PC-3 (cell line): ENCODE results near the gene DICER1. TPM values are rescaled to one million over a fixed set of nuclear protein-coding genes. Genes with fewer than 3 reads are reported as not detected.

ENCODE experiments used
- ATAC-seq: fragments of 200-7000 bp; cut with Tn5 transposase; 2 replicates; pipeline ENCODE4 v1.9.1; 2020; ENCODE audit warnings: mild to moderate bottlenecking, moderate library complexity
- BruUV-seq: library from RNA; stranded (reverse); fragments of 400-500 nt; replicated peaks from 2 replicates; lab custom pipeline; 2021; lab: Mats Ljungman, UMichigan
- CTCF ChIA-PET: fragments of 300-600 bp; sonication (Branson Sonifier 250); formaldehyde crosslinking; loops from one replicate; lab custom pipeline; 2022; ENCODE audit warnings: antibody characterized with exemption; lab: Charles Lee
- POLR2A ChIA-PET: fragments of 300-600 bp; sonication (Branson Sonifier 250); formaldehyde crosslinking; loops from one replicate; lab custom pipeline; 2022; ENCODE audit warnings: antibody characterized with exemption; ENCODE audit not compliant: unreplicated experiment; lab: Charles Lee
- DNase-seq: peaks from one replicate; pipeline ENCODE4 v3.0.0-alpha.2; 2015
- H2AFZ ChIP-seq: fragments of 300-600 bp; sonication (generic); 2 replicates; pipeline ENCODE4 v1.6.0; 2016; ENCODE audit warnings: antibody characterized with exemption, low read length
- H3F3A ChIP-seq: fragments of 300-600 bp; sonication (generic); one replicate; pipeline ENCODE4 v1.6.0; 2017; ENCODE audit warnings: antibody characterized with exemption, low read length, control low read depth, mild to moderate bottlenecking; ENCODE audit not compliant: unreplicated experiment
- H3K27ac ChIP-seq: fragments of 300-600 bp; sonication (generic); 2 replicates; pipeline ENCODE4 v1.5.1; 2016; ENCODE audit warnings: mild to moderate bottlenecking, low read length
- H3K27me3 ChIP-seq: fragments of 300-600 bp; sonication (generic); 2 replicates; pipeline ENCODE4 v1.6.1; 2016; ENCODE audit warnings: low read length, mixed read lengths
- H3K36me3 ChIP-seq: fragments of 300-600 bp; sonication (generic); 2 replicates; pipeline ENCODE4 v1.6.1; 2016; ENCODE audit warnings: low read depth, mixed run types, low read length, mixed read lengths
- H3K4me1 ChIP-seq: fragments of 300-600 bp; sonication (generic); 2 replicates; pipeline ENCODE4 v1.5.1; 2016; ENCODE audit warnings: low read length; ENCODE audit not compliant: insufficient read depth
- H3K4me2 ChIP-seq: fragments of 300-600 bp; sonication (generic); 2 replicates; pipeline ENCODE4 v1.6.0; 2016; ENCODE audit warnings: low read length
- H3K4me3 ChIP-seq: fragments of 300-600 bp; sonication (generic); 2 replicates; pipeline ENCODE4 v1.5.1; 2016; ENCODE audit warnings: mild to moderate bottlenecking, low read length, mixed read lengths
- H3K79me2 ChIP-seq: fragments of 300-600 bp; sonication (generic); 2 replicates; pipeline ENCODE4 v1.6.1; 2017; ENCODE audit warnings: low read length, mixed read lengths
- H3K9ac ChIP-seq: fragments of 300-600 bp; sonication (generic); 2 replicates; pipeline ENCODE4 v1.6.0; 2016; ENCODE audit warnings: mild to moderate bottlenecking, low read length
- H3K9me2 ChIP-seq: fragments of 300-600 bp; sonication (generic); replicated peaks from 2 replicates; pipeline ENCODE4 v1.6.1; 2016; ENCODE audit warnings: mixed run types, low read length, mixed read lengths
- H3K9me3 ChIP-seq: fragments of 300-600 bp; sonication (generic); 2 replicates; pipeline ENCODE4 v1.6.1; 2016; ENCODE audit warnings: low read length, mixed read lengths
- H4K20me1 ChIP-seq: fragments of 300-600 bp; sonication (generic); 2 replicates; pipeline ENCODE4 v1.6.1; 2016; ENCODE audit warnings: low read length, mixed read lengths
- CTCF ChIP-seq: fragments of 300-600 bp; sonication (generic); conservative IDR thresholded peaks from 2 replicates; pipeline ENCODE4 v1.5.1; 2017; ENCODE audit warnings: antibody characterized with exemption, low read depth, mild to moderate bottlenecking, low read length
- EZH2 ChIP-seq: fragments of 300-600 bp; sonication (generic); IDR thresholded peaks from one replicate; pipeline ENCODE4 v1.6.1; 2017; ENCODE audit warnings: antibody characterized with exemption, mild to moderate bottlenecking, low read length; ENCODE audit not compliant: unreplicated experiment
- EZH2phosphoT487 ChIP-seq: fragments of 300-600 bp; sonication (generic); IDR thresholded peaks from 2 replicates; pipeline ENCODE4 v1.6.1; 2018; ENCODE audit warnings: mild to moderate bottlenecking, antibody characterized with exemption, low read length, borderline replicate concordance
- intact Hi-C: fragments of 100-400 bp; cut with micrococcal nuclease; formaldehyde crosslinking; loops from 2 replicates; pipeline ENCODE4 v1.9.0; 2023
- total RNA-seq: library from RNA; depleted of rRNA; stranded (reverse); fragments of >200 nt; gene quantifications from 2 replicates; pipeline ENCODE4 v1.2.3, GENCODE V29; 2014

DICER1 gene
- total RNA-seq, 1 experiment from 2014 or later: 29.9 TPM

GRCh38 chr14:95045106-95045701 is 112.1 kb downstream of the DICER1 start:
- no peaks in the 10 kb centered on the region for H3K79me2 ChIP-seq
- H3K4me2 ChIP-seq: no peak overlapping the region
- no peaks in the 10 kb centered on the region for H3K9me2 ChIP-seq
- H3K9me3 ChIP-seq: no peaks in the 10 kb centered on the region
- no peak overlapping the region for H3K4me3 ChIP-seq
- intact Hi-C loops: no loop called here
- H3K27ac ChIP-seq: no peak overlapping the region
- ChIA-PET CTCF (no interaction called here), POLR2A (no interaction called here)
- no peaks in the 10 kb centered on the region for H3F3A ChIP-seq
- BruUV-seq: no TSS peak
- H4K20me1 ChIP-seq: no peaks in the 10 kb centered on the region
- H3K36me3 ChIP-seq: no peaks in the 10 kb centered on the region
- ATAC-seq (no peak), DNase-seq (no peak)
- TF ChIP-seq CTCF (no peak), EZH2 (no peak), EZH2phosphoT487 (no peak)
- H2AFZ ChIP-seq: no peak overlapping the region
- H3K27me3 ChIP-seq: peaks cover 97% of the 10 kb centered on the region
- no peaks in the 10 kb centered on the region for H3K4me1 ChIP-seq
- no peak overlapping the region for H3K9ac ChIP-seq

- CTCF ChIA-PET: no interaction called here
- POLR2A ChIA-PET: no interaction called here
These were observed 112.7 kb downstream of the DICER1 start for GRCh38 chr14:95044463-95045105.

More at GRCh38 chr14:95044463-95045105, 112.7 kb downstream of the DICER1 start:
- no peak for ATAC-seq
- TF ChIP-seq EZH2 (no peak), EZH2phosphoT487 (no peak), CTCF (no peak)
- Histone ChIP-seq H3K4me3 (no peak overlapping the region), H3K27ac (no peak overlapping the region), H3K4me2 (no peak overlapping the region), H3K9me3 (no peaks in the 10 kb centered on the region), H3K4me1 (no peaks in the 10 kb centered on the region), H3F3A (no peaks in the 10 kb centered on the region), H4K20me1 (no peaks in the 10 kb centered on the region), H3K27me3 (peaks cover 98% of the 10 kb centered on the region), H3K9ac (no peak overlapping the region), H3K79me2 (no peaks in the 10 kb centered on the region), H3K36me3 (no peaks in the 10 kb centered on the region), H3K9me2 (no peaks in the 10 kb centered on the region), H2AFZ (no peak overlapping the region)
- DNase-seq: no peak
- intact Hi-C loops: no loop called here
- no TSS peak for BruUV-seq
